ENCODE results near the gene OGDH.

OGDH gene

DNA sequence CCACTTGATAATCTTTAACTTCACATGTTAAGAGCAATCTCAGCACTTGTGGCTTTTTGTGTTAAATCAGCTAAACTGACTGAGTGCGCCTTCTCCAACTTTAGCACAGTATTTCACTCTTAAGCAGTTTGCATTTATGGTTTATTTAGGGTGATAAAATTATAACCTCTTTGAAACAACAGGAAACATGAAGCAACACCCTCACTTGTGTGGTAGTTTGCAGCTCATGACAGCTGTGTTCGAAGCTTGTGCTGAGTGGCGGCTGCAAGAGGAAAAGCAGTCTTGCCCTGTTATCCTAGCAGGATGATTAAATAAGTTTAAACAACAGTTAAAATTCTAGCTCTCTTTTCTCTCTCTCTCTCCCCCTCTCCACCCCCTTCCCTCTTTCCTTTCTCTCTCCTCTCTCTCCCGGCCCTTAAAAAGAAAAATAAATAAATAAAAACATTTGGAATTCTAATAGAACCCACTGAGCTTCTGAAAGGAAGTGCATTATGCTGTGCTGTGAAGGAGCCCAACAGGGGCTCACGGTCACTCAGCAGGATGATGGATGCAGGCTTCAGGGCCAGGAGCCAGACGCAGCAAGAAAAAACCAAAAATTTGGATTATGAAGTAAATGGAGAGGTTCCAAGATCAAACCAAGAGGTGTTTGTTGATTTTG, 25.2 kb downstream of the OGDH start:
- Histone ChIP-seq H3K79me2 (ENCODE audit: control insufficient read depth, low read length) (peaks cover 38% of the 10 kb centered on the region), H3K36me3 (ENCODE audit: control insufficient read depth, low read length) (peaks cover 27% of the 10 kb centered on the region), H3K9me3 (ENCODE audit: control insufficient read depth, insufficient read depth, low read length) (no peaks in the 10 kb centered on the region), H3K9me2 (replicated peaks; ENCODE audit: control insufficient read depth, low read length) (no peaks in the 10 kb centered on the region), H3K27ac (ENCODE audit: low read depth, low read length) (peak overlapping the region; percentile 65), H3K4me2 (ENCODE audit: low read length) (peak overlapping the region; percentile 34), H3F3A (ENCODE audit: control insufficient read depth, insufficient read depth) (peaks cover 15% of the 10 kb centered on the region), H3K4me3 (ENCODE audit: low read length) (peak overlapping the region; percentile 12), H4K20me1 (ENCODE audit: control insufficient read depth, insufficient read depth, low read depth, low read length) (peaks cover 6% of the 10 kb centered on the region; the same call in 1 of the 2 replicates), H3K4me1 (ENCODE audit: control insufficient read depth, low read length) (peaks cover 64% of the 10 kb centered on the region), H3K27me3 (ENCODE audit: control insufficient read depth, low read length) (no peaks in the 10 kb centered on the region)
- TF ChIP-seq, protein P1, sequence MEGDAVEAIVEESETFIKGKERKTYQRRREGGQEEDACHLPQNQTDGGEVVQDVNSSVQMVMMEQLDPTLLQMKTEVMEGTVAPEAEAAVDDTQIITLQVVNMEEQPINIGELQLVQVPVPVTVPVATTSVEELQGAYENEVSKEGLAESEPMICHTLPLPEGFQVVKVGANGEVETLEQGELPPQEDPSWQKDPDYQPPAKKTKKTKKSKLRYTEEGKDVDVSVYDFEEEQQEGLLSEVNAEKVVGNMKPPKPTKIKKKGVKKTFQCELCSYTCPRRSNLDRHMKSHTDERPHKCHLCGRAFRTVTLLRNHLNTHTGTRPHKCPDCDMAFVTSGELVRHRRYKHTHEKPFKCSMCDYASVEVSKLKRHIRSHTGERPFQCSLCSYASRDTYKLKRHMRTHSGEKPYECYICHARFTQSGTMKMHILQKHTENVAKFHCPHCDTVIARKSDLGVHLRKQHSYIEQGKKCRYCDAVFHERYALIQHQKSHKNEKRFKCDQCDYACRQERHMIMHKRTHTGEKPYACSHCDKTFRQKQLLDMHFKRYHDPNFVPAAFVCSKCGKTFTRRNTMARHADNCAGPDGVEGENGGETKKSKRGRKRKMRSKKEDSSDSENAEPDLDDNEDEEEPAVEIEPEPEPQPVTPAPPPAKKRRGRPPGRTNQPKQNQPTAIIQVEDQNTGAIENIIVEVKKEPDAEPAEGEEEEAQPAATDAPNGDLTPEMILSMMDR (IDR thresholded peaks at IDR 0.05; ENCODE audit: low read depth, low read length, poor library complexity, severe bottlenecking), result no peak
- TF ChIP-seq EZH2phosphoT487 (IDR thresholded peaks at IDR 0.05; ENCODE audit: borderline replicate concordance, low read length), result no peak

DNA sequence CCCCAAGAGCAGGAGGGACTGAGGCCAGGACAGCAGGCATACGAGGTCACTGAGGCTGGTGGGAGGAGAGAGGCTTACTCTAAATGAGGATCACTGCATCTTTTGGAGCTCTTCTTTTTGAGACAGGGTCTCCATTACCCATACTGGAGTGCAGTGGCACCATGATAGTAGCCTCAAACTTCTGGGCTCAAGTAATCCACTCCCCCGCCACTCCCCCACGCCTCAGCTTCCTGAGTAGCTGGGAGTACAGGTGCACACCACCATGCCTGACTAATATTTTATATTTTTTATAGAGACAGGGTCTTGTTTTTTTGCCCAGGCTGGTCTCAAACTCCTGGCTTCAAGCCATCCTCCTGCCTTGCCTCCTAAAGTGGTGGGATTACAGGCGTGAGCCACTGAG, 25.8 kb downstream of the OGDH start:
- peak overlapping the region; percentile 34 for H3K4me2 ChIP-seq (ENCODE audit: low read length)
- H3K27me3 ChIP-seq (ENCODE audit: control insufficient read depth, low read length), result no peaks in the 10 kb centered on the region
- peaks cover 25% of the 10 kb centered on the region for H3K36me3 ChIP-seq (ENCODE audit: control insufficient read depth, low read length)
- H3K27ac ChIP-seq (ENCODE audit: low read depth, low read length), result peak overlapping the region; percentile 65
- peak overlapping the region; percentile 12 for H3K4me3 ChIP-seq (ENCODE audit: low read length)
- peaks cover 69% of the 10 kb centered on the region for H3K4me1 ChIP-seq (ENCODE audit: control insufficient read depth, low read length)
- no peaks in the 10 kb centered on the region for H3K9me2 ChIP-seq (replicated peaks; ENCODE audit: control insufficient read depth, low read length)
- H3K79me2 ChIP-seq (ENCODE audit: control insufficient read depth, low read length), result peaks cover 37% of the 10 kb centered on the region
- H3F3A ChIP-seq (ENCODE audit: control insufficient read depth, insufficient read depth), result peaks cover 15% of the 10 kb centered on the region
- no peaks in the 10 kb centered on the region for H3K9me3 ChIP-seq (ENCODE audit: control insufficient read depth, insufficient read depth, low read length)
- TF ChIP-seq, protein P1 (IDR thresholded peaks at IDR 0.05; ENCODE audit: low read depth, low read length, poor library complexity, severe bottlenecking), result no peak
- no peak for TF ChIP-seq EZH2phosphoT487 (IDR thresholded peaks at IDR 0.05; ENCODE audit: borderline replicate concordance, low read length)
- H4K20me1 ChIP-seq (ENCODE audit: control insufficient read depth, insufficient read depth, low read depth, low read length), result peaks cover 6% of the 10 kb centered on the region; the same call in 1 of the 2 replicates

DNA sequence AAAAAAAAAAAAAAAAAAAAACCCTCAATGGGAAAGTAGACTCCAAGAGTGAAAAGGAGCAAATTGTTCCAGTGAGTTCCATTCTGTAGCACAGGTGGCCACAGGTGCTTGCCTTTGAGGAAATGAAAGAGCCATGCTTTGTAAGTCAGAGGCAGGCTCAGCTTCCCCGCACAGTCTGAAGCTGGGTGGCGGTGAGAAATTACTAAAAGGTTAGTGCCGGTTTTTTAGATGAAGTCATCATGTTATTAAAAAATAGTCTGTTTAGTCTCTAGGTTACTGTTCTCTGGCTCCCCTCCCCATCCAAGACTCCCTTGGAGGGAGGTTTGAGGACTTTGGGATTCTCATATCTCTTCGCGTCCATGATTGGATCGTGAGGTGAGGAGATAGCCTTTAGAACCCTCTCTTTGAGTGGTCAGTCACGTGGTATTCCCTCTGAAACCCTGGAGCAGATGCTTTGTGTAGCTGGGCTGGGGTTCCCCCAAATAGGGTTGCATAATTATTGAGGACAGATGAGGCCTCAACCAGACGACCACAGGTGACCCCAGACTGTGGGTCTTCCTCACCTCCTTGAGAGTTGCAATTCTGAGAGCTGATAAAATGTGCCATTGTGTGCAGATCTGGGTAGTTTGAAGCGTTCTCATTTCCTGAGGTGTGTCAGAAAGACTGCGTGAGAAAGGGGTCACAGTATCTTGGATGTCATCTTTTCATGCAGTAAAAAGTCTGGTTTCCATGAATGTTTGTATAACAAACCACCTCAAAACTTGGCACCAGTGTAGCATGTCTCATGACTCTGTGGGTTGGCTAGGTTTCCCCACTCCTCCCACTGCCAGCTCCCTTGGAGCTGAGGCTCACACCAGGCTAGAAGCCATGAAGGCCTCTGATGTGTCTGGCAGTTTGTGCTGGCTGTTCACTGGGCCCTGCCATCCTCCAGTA, 27.1 kb downstream of the OGDH start:
- no peaks in the 10 kb centered on the region for H3K27me3 ChIP-seq (ENCODE audit: control insufficient read depth, low read length)
- peak overlapping the region; percentile 7 for H3K4me2 ChIP-seq (ENCODE audit: low read length)
- H3K27ac ChIP-seq (ENCODE audit: low read depth, low read length), result peak overlapping the region; percentile 65
- H3K36me3 ChIP-seq (ENCODE audit: control insufficient read depth, low read length), result peaks cover 25% of the 10 kb centered on the region
- H4K20me1 ChIP-seq (ENCODE audit: control insufficient read depth, insufficient read depth, low read depth, low read length), result peaks cover 6% of the 10 kb centered on the region; the same call in 1 of the 2 replicates
- H3K4me1 ChIP-seq (ENCODE audit: control insufficient read depth, low read length), result peaks cover 82% of the 10 kb centered on the region
- no peaks in the 10 kb centered on the region for H3K9me3 ChIP-seq (ENCODE audit: control insufficient read depth, insufficient read depth, low read length)
- no peaks in the 10 kb centered on the region for H3K9me2 ChIP-seq (replicated peaks; ENCODE audit: control insufficient read depth, low read length)
- peaks cover 42% of the 10 kb centered on the region for H3K79me2 ChIP-seq (ENCODE audit: control insufficient read depth, low read length)
- no peak overlapping the region for H3K4me3 ChIP-seq (ENCODE audit: low read length)
- H3F3A ChIP-seq (ENCODE audit: control insufficient read depth, insufficient read depth), result peaks cover 15% of the 10 kb centered on the region
- TF ChIP-seq, protein P1 (IDR thresholded peaks at IDR 0.05; ENCODE audit: low read depth, low read length, poor library complexity, severe bottlenecking), result no peak

Data from DOHH2 (cell line).